CD4-positive, alpha-beta T cell treated with Interleukin-6 at 100 ng/mL for 8 hours (primary cell): ENCODE data around the gene RPL36.
"Not testable (repeated sequence)": the region's sequence is repeated elsewhere in the genome, so short reads cannot be mapped to it uniquely, and the experiment has no call there.

ENCODE experiments used
- DNase-seq: peaks from one replicate; pipeline ENCODE4 v3.0.0-alpha.2; 2020; ENCODE audit warnings: mixed read lengths, low spot score

Gene RPL36

GRCh38 chr19:5674714-5675113 is 15.4 kb upstream of the RPL36 start:
- no peak for DNase-seq

- DNase-seq: no peak
Observed at GRCh38 chr19:5676105-5676771, 13.9 kb upstream of the RPL36 start.

- no peak for DNase-seq
Observed at GRCh38 chr19:5676772-5677105, 13.4 kb upstream of the RPL36 start.

GRCh38 chr19:5677136-5677535 is 13.0 kb upstream of the RPL36 start:
- DNase-seq: no peak

- no peak for DNase-seq
Observed at GRCh38 chr19:5677580-5677979, 12.5 kb upstream of the RPL36 start.

- no peak for DNase-seq
Observed at GRCh38 chr19:5678071-5678718, 11.9 kb upstream of the RPL36 start.

GRCh38 chr19:5679289-5680083 is 10.6 kb upstream of the RPL36 start:
- DNase-seq: no peak

- no peak for DNase-seq
Observed at GRCh38 chr19:5680084-5680436, 10.0 kb upstream of the RPL36 start.

GRCh38 chr19:5680437-5681368 is 9.4 kb upstream of the RPL36 start, which contains the start of the genes HSD11B1L and MICOS13:
TSS of gene HSD11B1L (plus strand) at chr19:5681027. CDS start at chr19:5684833, 3,806 bp downstream.
TSS of gene MICOS13 (minus strand) at chr19:5680516. CDS start at chr19:5680486, 30 bp downstream.
- DNase-seq: peak; percentile 99

GRCh38 chr19:5681391-5682106 is 8.5 kb upstream of the RPL36 start:
- no peak for DNase-seq

GRCh38 chr19:5682107-5682482 is 8.0 kb upstream of the RPL36 start:
- DNase-seq: no peak

- no peak for DNase-seq
Observed at GRCh38 chr19:5683177-5683886, 6.8 kb upstream of the RPL36 start.

GRCh38 chr19:5684694-5685430 is 5.2 kb upstream of the RPL36 start:
- DNase-seq: no peak

- no peak for DNase-seq
Observed at GRCh38 chr19:5686326-5686646, 3.8 kb upstream of the RPL36 start.

GRCh38 chr19:5686647-5687359 is 3.3 kb upstream of the RPL36 start:
- peak; percentile 95 for DNase-seq

- no peak for DNase-seq
Observed at GRCh38 chr19:5687360-5688198, 2.5 kb upstream of the RPL36 start.

GRCh38 chr19:5688262-5688881 is 1.7 kb upstream of the RPL36 start:
- not testable (repeated sequence) for DNase-seq
